Measurements from ENCODE around the gene SPACDR.
"Not testable (repeated sequence)": the region's sequence is repeated elsewhere in the genome, so short reads cannot be mapped to it uniquely, and the experiment has no call there.

SPACDR gene, protein sequence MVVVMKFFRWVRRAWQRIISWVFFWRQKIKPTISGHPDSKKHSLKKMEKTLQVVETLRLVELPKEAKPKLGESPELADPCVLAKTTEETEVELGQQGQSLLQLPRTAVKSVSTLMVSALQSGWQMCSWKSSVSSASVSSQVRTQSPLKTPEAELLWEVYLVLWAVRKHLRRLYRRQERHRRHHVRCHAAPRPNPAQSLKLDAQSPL

DNA sequence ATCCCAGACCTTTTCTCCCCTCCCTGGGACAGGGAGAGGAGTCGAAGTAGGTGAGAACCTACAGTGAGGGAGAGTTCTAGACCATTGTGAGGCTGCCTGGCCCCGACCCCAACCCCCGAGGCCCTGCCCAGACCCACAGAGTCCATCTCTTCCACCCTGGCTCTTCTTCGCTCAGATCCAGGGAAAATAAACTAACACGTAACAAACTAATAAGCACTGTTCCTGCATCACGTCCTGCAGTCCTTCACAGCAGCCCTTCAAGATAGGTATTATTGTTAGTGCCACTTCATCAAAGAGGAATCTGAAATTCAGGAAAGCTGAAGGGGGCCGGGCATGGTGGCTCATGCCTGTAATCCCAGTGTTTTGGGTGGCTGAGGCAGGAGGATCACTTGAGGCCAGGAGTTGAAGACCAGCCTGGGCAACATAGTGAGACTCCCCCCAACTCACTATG is at the start of gene SPACDR:
SPACDR (minus strand) TSS at position 51 of the 451 bp plus-strand sequence. CDS start 235 bp downstream, outside the sequence.
- DNase-seq = no peak

DNA sequence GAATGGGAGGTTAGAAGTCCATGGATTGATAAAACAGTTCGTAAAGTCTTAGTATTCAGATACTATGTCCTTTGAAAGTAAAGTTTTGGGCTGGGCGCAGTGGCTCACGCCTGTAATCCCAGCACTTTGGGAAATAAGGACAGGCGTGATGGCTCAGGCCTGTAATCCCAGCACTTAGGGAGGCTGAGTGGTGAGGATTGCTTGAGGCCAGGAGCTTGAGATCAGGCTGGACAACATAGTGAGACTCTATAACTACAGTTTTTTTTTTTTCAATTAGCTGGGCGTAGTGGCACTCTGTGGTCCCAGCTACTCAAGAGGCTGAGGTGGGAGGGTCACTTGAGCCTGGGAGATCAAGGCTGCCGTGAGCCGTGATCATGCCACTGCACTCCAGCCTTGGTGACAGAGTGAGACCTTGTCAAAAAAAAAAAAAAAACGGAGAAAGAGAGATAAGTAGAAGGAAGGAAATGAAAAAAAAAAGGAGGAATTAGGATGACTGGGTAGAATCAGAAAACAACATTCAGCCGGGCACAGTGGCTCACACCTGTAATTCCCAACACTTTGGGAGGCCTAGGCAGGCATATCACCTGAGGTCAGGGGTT is 49.3 kb upstream of the SPACDR start:
- no peak for DNase-seq

DNA sequence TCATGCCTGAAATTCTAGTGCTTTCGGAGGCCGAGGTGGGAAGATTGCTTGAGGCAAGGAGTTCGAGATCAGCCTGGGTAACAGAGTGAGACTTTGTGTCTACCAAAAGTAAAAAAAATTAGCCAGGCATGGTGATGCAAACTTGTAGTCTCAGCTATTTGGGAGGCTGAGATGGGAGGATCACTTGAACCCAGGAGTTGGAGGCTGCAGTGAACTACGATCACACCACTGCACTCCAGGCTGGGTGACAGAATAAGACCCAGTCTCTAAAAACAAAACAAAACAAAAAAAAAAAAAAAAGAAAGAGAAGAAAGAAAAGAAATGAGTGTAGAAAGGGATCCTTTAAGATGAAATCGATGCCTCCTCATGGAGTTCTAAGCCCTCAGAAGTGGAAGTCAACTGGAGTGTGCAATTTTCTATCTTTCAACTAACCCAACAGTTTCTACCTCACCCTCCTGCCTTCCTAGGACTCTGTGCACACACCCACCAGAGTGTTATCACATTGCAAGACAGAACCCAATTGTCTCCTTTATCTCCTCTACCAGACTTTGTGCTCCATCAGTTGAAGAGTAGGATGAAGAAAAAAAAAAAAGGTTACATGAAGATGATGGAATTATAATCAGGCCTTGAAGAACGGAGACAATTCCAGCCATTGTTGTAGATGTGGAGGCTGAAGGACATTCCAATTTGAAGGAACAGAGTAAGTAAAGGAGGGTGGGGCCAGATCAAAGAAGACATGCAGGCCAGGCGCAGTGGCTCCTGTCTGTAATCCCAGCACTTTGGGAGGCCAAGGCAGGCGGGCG is 46.6 kb upstream of the SPACDR start:
- DNase-seq = no peak

DNA sequence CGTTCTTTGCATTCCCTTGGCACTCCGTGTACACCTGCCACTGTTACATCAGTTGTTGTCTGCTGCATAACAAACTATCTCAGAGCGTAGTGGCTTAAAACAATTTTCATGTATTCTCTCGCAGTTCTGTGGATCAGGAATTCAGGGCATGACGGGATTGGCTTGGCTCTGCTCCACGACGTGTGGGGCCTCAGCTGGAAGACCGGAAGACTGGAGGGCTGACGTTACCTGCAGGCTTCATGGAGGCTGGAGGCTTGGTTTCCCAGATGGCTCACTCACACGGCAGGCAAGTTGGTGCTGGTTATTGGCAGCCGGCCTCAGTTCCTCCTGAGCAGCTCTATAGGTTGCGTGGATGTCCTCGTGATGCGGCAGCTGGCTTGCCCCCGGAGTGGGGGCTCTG is 45.2 kb upstream of the SPACDR start:
- no peak for DNase-seq

DNA sequence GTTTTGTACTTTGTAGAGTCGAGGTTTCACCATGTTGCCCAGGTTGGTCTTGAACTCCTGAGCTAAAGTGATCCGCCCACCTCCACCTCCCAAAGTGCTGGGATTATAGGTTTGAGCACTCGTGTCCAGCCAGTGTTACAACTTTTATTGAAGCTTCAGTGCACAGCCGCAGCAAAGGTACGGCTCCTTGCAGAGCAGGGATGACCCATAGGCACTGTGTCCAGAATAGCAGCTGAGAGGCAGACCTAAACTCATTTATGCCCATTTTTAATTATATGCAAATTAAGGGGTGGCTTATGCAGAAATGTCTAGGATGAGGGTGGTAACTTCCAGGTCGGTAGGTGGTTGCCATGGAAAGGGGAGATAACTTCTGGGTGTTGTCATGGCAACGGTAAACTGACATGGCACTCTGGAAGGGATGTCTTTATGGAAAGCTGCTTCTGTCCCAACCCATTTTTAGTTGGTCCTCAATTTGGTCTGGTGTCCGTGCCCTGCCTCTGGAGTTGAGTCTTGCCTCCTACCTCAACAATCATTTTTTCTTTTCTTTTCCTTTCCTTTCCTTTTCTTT is 42.4 kb upstream of the SPACDR start:
- no peak for DNase-seq

DNA sequence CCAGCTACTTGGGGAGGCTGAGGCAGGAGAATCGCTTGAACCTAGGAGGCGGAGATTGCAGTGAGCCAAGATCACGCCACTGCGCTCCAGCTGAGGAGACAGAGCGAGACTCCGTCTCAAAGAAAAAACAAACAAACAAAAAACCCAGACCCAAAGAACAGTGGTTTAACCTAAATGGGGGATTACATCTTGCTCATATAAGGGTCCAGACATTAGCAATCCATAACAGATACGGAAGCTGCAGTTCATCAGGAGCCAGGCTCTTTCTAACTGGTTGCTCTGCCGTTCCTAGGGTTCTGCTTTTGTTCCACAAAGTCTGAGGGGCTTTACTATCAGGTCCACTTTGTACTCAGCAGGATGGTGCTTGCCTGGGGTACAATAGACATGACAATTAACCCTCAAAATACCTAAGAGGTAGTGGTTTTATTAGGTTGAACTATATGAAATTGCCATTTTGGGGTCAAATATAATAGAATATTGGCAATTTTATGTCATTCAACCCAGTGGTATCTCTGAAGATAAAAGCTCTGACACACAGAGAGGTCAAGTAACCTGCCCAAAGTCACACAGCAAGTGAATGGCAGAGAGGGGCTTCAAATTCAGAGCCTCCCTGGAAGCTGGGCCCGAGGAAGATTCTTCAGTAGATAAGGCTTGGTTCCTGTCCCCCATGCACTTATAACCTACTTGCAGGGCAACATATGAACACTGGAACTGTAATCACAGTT is 41.0 kb upstream of the SPACDR start:
- no peak for DNase-seq

DNA sequence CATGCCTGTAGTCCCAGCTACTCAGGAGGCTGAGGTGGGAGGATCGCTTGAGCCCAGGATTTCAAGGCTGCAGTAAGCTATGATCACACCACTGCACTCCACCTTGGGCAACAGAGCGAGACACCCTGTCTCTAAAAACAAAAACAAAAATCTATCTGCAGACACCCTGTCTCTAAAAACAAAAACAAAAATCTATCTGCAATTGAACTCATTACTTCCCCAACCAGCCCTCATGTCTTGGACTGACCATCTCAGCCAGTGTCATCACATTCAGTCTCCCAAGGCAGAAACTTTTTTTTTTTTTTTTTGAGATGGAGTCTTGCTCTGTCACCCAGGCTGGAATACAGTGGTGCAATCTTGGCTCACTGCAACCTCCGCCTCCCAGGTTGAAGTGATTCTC is 40.0 kb upstream of the SPACDR start:
- not testable (repeated sequence) for DNase-seq

DNA sequence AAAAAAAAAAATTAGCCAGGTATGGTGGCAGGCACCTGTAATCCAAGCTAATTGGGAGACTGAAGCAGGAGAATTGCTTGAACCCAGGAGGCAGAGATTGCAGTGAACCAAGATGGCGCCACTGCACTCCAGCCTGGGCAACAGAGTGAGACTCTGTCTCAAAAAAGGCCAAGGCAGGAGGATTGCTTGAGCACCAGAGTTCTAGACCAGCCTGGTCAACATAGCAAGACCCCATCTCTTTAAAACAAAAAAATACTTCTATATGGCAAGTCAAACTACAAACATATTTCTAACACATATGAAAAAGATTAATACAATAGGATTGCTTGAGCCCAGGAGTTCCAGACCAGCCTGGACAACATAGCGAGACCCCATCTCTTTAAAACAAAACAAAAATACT is 36.7 kb upstream of the SPACDR start:
- DNase-seq = not testable (repeated sequence)

DNA sequence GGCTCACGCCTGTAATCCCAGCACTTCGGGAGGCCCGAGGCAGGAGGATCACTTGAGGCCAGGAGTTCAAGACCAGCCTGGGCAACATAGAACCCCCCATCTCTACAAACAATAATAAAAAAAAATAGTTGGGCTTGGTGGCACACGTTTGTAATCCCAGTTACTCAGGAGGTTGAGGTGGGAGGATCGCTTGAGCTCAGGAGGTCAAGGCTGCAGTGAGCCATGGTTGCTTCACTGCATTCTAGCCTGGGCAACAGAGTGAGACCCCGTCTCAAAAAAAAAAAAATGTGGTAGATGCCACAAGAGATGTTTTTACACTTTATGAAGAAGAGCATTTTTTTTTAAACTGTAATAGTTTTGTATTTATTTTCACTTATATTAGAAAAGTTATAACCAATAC is 32.4 kb upstream of the SPACDR start:
- no peak for DNase-seq

DNA sequence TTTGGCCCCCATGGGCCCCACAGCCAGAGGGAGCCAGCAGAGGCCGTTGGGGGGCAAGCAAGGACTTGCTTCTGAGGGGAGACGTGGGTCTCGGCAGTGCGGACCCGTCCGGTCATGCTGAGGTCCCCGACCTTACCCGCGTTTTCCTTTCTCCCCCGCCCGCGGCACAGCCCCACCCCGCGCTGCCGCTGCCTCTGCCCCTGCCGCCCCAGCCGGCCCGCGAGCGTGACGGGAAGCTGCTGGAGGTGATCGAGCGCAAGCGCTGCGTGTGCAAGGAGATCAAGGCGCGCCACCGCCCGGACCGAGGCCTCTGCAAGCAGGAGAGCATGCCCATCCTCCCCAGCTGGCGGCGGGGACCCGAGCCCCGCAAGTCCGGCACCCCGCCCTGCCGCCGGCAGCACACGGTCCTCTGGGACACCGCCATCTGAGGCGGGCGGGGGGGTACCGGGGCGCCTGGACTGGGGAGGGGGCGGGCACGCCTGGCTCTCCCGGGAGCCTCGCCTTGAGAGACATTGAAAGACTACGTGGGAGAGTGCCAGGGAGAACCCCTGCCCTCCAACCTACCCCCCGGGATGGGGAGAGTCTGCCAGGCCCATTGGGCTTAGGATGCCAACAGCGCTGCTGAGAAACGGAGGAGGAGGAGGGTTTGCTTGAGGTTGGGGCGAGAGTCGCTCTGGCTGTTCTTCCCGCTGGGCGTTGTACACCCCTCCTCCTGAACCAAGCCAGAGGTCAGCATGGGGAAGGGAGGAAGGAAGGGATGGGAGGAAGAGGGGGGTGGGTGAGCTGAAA is 29.6 kb upstream of the SPACDR start:
- peak; percentile 66 for DNase-seq

DNA sequence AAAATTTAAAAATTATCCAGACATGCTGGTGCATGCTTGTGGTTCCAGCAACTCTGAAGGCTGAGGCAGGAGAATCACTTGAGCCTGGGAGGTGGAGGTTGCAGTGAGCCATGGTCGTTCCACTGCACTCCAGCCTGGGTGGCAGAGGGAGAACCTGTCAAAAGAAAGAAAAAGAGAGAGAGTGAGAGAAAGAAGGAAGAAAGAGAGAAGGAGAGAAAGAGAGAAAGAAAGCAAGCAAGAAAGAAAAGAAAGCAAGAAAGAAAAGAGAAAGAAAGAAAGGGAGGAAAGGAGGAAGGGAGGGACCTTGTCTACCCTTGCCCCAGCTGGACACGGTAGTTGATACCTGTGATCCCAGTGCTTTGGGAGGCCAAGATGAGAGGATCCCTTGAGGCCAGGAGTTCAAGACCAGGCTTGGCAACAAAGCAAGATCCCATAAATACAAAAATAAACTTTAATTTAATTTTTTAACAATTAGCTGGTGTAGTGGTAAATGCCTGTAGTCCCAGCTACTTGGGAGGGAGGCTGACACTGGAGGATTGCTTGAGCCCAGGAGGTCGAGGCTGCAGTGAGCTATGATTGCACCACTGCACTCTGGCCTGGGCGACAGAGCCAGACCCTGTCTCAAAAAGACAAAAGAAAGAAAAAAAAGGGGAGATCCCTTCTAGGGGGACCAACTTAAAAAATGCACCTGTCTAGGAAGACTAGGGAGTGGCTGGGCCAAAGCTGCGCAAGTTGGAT is 28.8 kb upstream of the SPACDR start:
- no peak for DNase-seq

DNA sequence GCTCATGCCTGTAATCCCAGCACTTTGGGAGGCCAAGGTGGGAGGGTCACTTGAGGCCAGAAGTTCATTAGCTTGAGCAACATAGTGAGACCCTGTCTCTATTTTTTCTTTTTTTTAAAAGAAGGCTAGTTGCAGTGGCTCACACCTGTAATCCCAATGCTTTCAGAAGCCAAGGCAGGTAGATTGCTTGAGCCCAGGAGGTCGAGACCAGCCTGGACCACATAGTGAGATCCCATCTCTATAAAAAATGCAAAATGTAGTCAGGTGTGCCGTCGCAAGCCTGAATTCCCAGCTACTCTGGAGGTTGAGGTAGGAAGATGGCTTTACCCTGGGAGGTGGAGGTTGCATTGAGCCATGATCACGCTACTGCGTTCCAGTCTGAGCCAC is 27.1 kb upstream of the SPACDR start:
- no peak for DNase-seq

DNA sequence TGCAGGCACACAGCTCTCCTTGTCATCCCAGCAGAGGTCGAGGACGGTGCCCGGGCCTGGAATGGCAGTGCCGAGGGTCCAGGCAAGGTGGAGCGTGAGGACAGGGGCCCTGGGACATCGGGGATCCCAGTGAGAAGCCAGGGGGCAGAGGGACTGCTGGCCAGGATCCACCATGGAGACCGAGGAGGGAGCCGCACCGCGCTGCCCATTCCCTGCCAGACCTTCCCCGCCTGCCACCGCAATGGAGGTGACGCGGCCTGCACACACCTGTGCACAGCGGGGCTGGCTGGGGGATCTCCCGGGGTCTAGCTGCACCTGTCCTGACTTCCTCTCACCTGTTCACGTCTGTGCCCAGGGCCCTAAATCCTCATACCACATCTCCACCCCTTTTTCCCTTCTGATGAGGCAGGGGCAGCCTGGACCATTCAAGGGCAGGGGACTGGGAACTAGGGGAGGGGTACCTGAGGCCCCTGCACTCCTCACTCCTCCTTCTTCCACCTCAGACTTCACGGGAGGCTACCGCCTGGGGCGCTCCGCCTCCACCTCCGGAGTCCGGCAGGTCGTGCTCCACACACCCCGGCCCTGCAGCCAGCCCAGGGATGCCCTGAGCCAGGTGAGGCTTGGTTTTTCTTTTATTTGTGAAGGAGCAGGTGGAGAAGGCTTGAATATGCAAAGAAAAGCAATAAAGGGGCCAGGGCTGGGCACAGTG is 26.6 kb upstream of the SPACDR start:
- no peak for DNase-seq

DNA sequence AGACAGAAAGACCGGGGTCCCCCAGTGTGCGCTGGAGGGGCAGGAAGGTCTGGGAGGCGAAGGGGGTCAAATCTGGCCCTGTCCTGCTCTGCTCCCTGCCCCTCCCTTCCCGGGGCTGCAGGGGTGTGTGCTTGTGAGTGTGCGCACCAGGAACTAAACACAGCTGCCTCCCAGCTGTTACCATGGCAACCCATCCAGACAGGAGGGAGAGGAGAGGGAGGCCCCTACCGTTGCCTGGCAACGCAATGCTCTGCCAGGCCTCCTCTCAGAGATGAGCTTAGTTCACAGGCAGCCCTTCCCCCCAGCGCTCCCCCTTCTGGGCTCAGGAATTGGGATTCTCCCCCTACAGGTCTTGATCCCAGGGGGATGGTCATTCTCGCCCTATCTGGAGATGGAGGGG is 25.8 kb upstream of the SPACDR start:
- peak; percentile 93 for DNase-seq

DNA sequence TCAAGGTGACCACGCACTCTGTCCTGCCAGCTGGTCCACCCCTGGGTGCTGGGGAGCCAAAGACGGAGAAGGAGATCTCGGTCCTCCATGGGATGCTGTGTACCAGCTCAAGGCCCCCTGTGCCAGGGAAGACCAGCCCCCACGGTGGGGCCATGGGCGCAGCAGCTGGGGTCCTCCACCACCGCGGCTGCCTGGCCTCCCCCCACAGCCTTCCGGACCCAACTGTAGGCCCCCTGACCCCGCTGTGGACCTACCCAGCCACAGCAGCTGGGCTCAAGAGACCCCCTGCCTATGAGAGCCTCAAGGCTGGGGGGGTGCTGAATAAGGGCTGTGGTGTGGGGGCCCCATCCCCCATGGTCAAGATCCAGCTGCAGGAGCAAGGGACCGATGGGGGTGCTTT is 25.1 kb upstream of the SPACDR start:
- DNase-seq = no peak

DNA sequence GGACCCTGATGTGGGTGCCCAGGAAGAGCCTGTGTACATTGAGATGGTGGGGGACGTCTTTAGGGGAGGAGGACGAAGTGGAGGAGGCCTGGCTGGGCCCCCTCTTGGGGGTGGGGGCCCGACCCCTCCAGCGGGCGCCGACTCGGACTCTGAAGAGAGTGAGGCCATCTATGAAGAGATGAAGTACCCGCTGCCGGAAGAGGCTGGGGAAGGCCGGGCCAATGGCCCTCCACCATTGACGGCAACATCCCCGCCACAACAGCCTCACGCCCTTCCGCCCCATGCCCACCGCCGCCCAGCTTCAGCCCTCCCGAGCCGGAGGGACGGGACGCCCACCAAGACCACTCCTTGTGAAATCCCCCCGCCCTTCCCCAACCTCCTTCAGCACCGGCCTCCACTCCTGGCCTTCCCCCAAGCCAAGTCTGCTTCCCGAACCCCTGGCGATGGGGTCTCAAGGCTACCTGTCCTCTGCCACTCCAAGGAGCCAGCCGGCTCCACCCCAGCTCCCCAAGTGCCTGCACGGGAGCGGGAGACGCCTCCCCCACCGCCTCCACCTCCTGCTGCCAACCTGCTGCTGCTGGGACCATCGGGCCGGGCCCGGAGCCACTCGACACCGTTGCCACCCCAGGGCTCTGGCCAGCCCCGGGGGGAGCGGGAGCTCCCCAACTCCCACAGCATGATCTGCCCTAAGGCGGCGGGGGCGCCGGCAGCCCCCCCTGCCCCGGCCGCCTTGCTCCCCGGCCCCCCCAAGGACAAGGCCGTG is 24.5 kb upstream of the SPACDR start:
- DNase-seq = no peak

DNA sequence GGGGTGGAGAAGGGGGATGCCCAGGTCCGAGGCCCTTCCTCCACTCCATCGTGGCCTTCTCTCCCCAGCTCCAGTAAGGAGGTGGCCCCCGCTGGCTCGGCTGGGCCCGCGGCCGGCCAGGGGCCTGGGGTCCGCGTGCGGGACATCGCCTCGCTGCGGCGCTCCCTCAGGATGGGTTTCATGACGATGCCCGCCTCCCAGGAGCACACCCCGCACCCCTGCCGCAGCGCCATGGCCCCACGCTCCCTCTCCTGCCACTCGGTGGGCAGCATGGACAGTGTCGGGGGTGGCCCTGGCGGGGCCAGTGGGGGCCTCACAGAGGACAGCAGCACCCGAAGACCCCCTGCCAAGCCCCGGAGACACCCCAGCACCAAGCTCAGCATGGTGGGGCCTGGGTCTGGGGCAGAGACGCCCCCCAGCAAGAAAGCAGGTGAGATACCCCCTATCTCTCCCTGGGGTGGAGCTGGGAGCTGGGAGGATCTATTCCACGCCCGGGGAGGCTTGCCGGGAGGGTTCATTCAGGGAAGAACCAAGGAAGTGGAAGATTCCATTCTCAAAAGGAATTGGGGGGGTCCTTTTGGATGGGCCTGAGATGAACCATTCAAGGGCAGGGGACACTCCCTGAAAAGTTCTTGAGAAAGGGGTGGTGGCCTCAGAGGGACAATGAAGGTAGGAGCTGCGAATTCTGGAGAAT is 22.8 kb upstream of the SPACDR start:
- DNase-seq = peak; percentile 44

DNA sequence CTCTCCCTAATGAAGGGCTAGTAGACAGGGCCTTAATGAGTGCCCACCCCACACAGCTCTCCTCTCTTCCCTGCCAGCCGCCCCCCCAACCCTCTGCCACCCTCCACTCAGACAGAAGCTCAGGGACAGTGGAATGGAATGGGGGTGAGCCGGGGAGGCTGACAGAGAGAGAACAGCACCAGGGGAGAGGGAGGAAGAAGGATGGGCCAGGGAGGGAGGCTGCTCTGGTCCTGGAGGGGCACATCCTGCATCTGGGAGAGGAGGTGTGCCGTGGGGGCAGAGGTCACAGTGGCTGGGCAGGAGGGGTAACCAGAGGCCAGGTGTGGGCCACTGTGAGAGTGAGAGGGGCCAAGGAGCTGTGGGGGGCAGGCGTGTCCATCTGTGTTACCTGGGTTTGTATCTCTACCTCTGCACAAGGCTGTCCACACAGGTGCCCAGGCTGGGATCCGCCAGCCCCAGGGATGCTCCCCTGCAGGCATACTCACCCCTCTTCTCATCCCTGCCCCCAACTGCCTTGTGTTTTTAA is 22.1 kb upstream of the SPACDR start:
- no peak for DNase-seq

DNA sequence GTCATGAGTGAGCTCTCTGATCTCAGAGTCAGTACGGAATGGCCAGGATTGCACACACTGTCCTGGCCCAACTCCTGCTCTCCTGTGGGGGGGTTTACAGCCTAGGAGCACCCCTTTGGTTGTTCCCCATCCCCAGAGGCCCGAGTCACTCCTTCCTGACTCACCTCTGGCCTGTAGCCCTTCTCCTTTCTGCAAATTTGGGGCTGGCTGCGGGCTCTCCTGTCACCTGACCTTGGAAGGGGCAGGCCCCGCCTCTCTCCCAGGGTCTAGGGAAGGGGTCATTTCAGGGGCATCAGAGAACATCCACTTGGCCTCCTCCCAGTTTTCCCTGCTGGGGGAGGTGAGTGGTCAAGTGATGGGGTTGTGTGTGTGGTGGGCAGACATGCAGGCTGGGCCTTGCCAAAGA is 21.4 kb upstream of the SPACDR start:
- DNase-seq = no peak

Data from midbrain (tissue), 1 donor.